Fibroblast of the conjunctiva (primary cell): ENCODE measurements around the gene RBM19.

Source experiments
- DNase-seq: peaks from one replicate; pipeline ENCODE4 v3.0.0-alpha.2; 2010; ENCODE audit warnings: low read depth

The RBM19 gene

GRCh38 chr12:113879658-113880057 lies 86.5 kb downstream of the RBM19 start:
- no peak for DNase-seq

GRCh38 chr12:113877607-113878006 lies 88.5 kb downstream of the RBM19 start:
- DNase-seq: no peak

- DNase-seq: no peak
These were observed 90.0 kb downstream of the RBM19 start for GRCh38 chr12:113876160-113876559.

- DNase-seq: no peak
These were observed 90.4 kb downstream of the RBM19 start for GRCh38 chr12:113875691-113876090.

- DNase-seq: peak; percentile 13
These were observed 91.0 kb downstream of the RBM19 start for GRCh38 chr12:113874999-113875561.

GRCh38 chr12:113874326-113874725 lies 91.8 kb downstream of the RBM19 start:
- no peak for DNase-seq

GRCh38 chr12:113873740-113874139 lies 92.4 kb downstream of the RBM19 start:
- no peak for DNase-seq

GRCh38 chr12:113870890-113871289 lies 95.2 kb downstream of the RBM19 start:
- no peak for DNase-seq

- no peak for DNase-seq
These were observed 96.1 kb downstream of the RBM19 start for GRCh38 chr12:113870035-113870434.

- DNase-seq: no peak
These were observed 97.8 kb downstream of the RBM19 start for GRCh38 chr12:113868365-113868764.

GRCh38 chr12:113867258-113867657 lies 98.9 kb downstream of the RBM19 start:
- DNase-seq: no peak

- DNase-seq: no peak
These were observed 99.6 kb downstream of the RBM19 start for GRCh38 chr12:113866496-113866895.

GRCh38 chr12:113863455-113863845 lies 102.7 kb downstream of the RBM19 start:
- no peak for DNase-seq

GRCh38 chr12:113862590-113863454 lies 103.3 kb downstream of the RBM19 start:
- peak; percentile 49 for DNase-seq

- DNase-seq: no peak
These were observed 104.3 kb downstream of the RBM19 start for GRCh38 chr12:113861708-113862312.

GRCh38 chr12:113860950-113861349 lies 105.2 kb downstream of the RBM19 start:
- peak; percentile 90 for DNase-seq

GRCh38 chr12:113860059-113860820 lies 105.9 kb downstream of the RBM19 start:
- no peak for DNase-seq

- no peak for DNase-seq
These were observed 107.2 kb downstream of the RBM19 start for GRCh38 chr12:113858841-113859386.

- no peak for DNase-seq
These were observed 108.8 kb downstream of the RBM19 start for GRCh38 chr12:113857371-113857770.

- DNase-seq: no peak
These were observed 110.1 kb downstream of the RBM19 start for GRCh38 chr12:113855998-113856397.

GRCh38 chr12:113854385-113855142 lies 111.6 kb downstream of the RBM19 start:
- DNase-seq: no peak
